SK-N-SH (cell line): ENCODE results near the gene CLIC5. TPM values are rescaled to one million over a fixed set of nuclear protein-coding genes. Genes with fewer than 3 reads are reported as not detected.

Experiments
- CTCF ChIA-PET: fragments of 300-600, 350-600 bp; formaldehyde crosslinking; extraction: SDS; loops from one replicate; lab custom pipeline; 2021; lab: Yijun Ruan, JAX
- POLR2A ChIA-PET: fragments of 350-600 bp; sonication (Branson Sonifier 250); formaldehyde crosslinking; extraction: SDS; loops from one replicate; lab custom pipeline; 2020; ENCODE audit warnings: antibody characterized with exemption, inconsistent platforms; lab: Yijun Ruan, JAX
- DNase-seq: peaks from one replicate; pipeline ENCODE4 v3.0.0; 2012
- H2AFZ ChIP-seq: fragments of 200-600 bp; sonication (generic); 2 replicates; pipeline ENCODE4 v1.8.1; 2016; ENCODE audit warnings: antibody characterized with exemption, mild to moderate bottlenecking, low read depth
- H3F3A ChIP-seq: fragments of 200-600 bp; sonication (generic); replicated peaks from 2 replicates; pipeline ENCODE3; 2016; ENCODE audit warnings: antibody characterized with exemption, mild to moderate bottlenecking; ENCODE audit not compliant: insufficient read depth
- H3K27ac ChIP-seq, 2 experiments: fragments of 200-500 bp in 1 of 2; fragments of 200-600 bp in 1 of 2; sonication (Bioruptor generic) in 1 of 2; sonication (generic), shearing (Covaris generic) in 1 of 2; 2 replicates each; pipeline versions ENCODE4 v1.5.1 to v1.6.1; 2014 to 2016; ENCODE audit warnings: low read depth in 2 of 2, inconsistent platforms in 1 of 2, low read length in 1 of 2, mild to moderate bottlenecking in 1 of 2, mixed read lengths in 1 of 2
- H3K27me3 ChIP-seq: fragments of 200-600 bp; sonication (generic), shearing (Covaris generic); 2 replicates; pipeline ENCODE4 v1.6.1; 2016; ENCODE audit warnings: mixed run types; ENCODE audit not compliant: insufficient read depth
- H3K36me3 ChIP-seq, 2 experiments: fragments of 200-500 bp in 1 of 2; fragments of 200-600 bp in 1 of 2; sonication (Bioruptor generic) in 1 of 2; sonication (generic) in 1 of 2; replicated peaks in 1 of 2; 2 replicates each; pipeline versions ENCODE3 to v1.5.1; 2014 to 2016; ENCODE audit warnings: low read length in 1 of 2, mild to moderate bottlenecking in 1 of 2; ENCODE audit not compliant: insufficient read depth in 2 of 2, control insufficient read depth in 1 of 2
- H3K4me1 ChIP-seq, 2 experiments: fragments of 200-500 bp in 1 of 2; fragments of 200-600 bp in 1 of 2; sonication (Bioruptor generic) in 1 of 2; sonication (generic), shearing (Covaris generic) in 1 of 2; 2 replicates each; pipeline versions ENCODE4 v1.5.1 to v1.6.1; 2014 to 2016; ENCODE audit warnings: low read depth in 1 of 2, low read length in 1 of 2, mixed run types in 1 of 2; ENCODE audit not compliant: insufficient read depth in 2 of 2, control insufficient read depth in 1 of 2
- H3K4me2 ChIP-seq: fragments of 200-600 bp; sonication (generic), shearing (Covaris generic); 2 replicates; pipeline ENCODE4 v1.6.1; 2017; ENCODE audit warnings: mixed run types
- H3K4me3 ChIP-seq, 2 experiments: fragments of 200-500 bp in 1 of 2; fragments of 200-600 bp in 1 of 2; sonication (Bioruptor generic) in 1 of 2; sonication (generic), shearing (Covaris generic) in 1 of 2; 2 replicates each; pipeline versions ENCODE4 v1.5.1 to v1.8.1; 2014 to 2016; ENCODE audit warnings: low read depth in 2 of 2, inconsistent platforms in 1 of 2, low read length in 1 of 2, mild to moderate bottlenecking in 1 of 2, mixed read lengths in 1 of 2, moderate library complexity in 1 of 2
- H3K79me2 ChIP-seq: fragments of 200-600 bp; sonication (generic); 2 replicates; pipeline ENCODE4 v1.8.1; 2017; ENCODE audit warnings: mild to moderate bottlenecking; ENCODE audit not compliant: insufficient read depth
- H3K9ac ChIP-seq: fragments of 200-600 bp; sonication (generic); 2 replicates; pipeline ENCODE4 v1.6.1; 2017; ENCODE audit warnings: mixed run types
- H3K9me2 ChIP-seq: fragments of 200-600 bp; sonication (generic); 2 replicates; pipeline ENCODE4 v1.6.1; 2017; ENCODE audit warnings: mixed run types
- H3K9me3 ChIP-seq: fragments of 200-600 bp; sonication (generic); 2 replicates; pipeline ENCODE4 v1.6.1; 2017; ENCODE audit warnings: mixed run types, mild to moderate bottlenecking, moderate library complexity
- H4K20me1 ChIP-seq: fragments of 200-600 bp; sonication (generic); 2 replicates; pipeline ENCODE4 v1.6.1; 2017; ENCODE audit warnings: mild to moderate bottlenecking, mixed run types; ENCODE audit not compliant: insufficient read depth
- CHD2 ChIP-seq: fragments of 150-350 bp; IDR thresholded peaks from 2 replicates; pipeline ENCODE4 v1.6.1; 2018; ENCODE audit warnings: low read length; ENCODE audit not compliant: partially characterized antibody
- EZH2phosphoT487 ChIP-seq: fragments of 200-600 bp; sonication (generic); IDR thresholded peaks from 2 replicates; pipeline ENCODE4 v1.6.1; 2017; ENCODE audit warnings: low read depth, mixed run types, mild to moderate bottlenecking, antibody characterized with exemption, moderate library complexity, borderline replicate concordance
- FOSL2 ChIP-seq: IDR thresholded peaks from 2 replicates; pipeline ENCODE4 v1.4.0; 2012; ENCODE audit warnings: low read depth, mild to moderate bottlenecking, moderate library complexity, borderline replicate concordance
- FOXJ3 ChIP-seq: sonication (generic); formaldehyde crosslinking; IDR thresholded peaks from 2 replicates; pipeline ENCODE4 v1.5.1; 2020; ENCODE audit warnings: mild to moderate bottlenecking, missing genetic modification reagents
- FOXM1 ChIP-seq: IDR thresholded peaks from 2 replicates; pipeline ENCODE4 v1.4.0; 2012; ENCODE audit warnings: low read depth, mild to moderate bottlenecking
- GATA2 ChIP-seq: sonication (generic); formaldehyde crosslinking; IDR thresholded peaks from 2 replicates; pipeline ENCODE4 v1.5.0; 2020; ENCODE audit warnings: mild to moderate bottlenecking, missing genetic modification reagents
- MEF2A ChIP-seq: IDR thresholded peaks from 2 replicates; pipeline ENCODE4 v1.4.0; 2012; ENCODE audit warnings: low read depth, borderline replicate concordance
- MXI1 ChIP-seq: IDR thresholded peaks from 2 replicates; pipeline ENCODE4 v1.6.1; 2012; ENCODE audit warnings: mild to moderate bottlenecking, low read depth, low read length, improper control_type of control experiment
- NRF1 ChIP-seq: IDR thresholded peaks from 2 replicates; pipeline ENCODE4 v1.6.1; 2012; ENCODE audit warnings: low read depth, mild to moderate bottlenecking, low read length
- RCOR1 ChIP-seq: fragments of 150-350 bp; IDR thresholded peaks from 2 replicates; pipeline ENCODE4 v1.6.1; 2017; ENCODE audit warnings: antibody characterized with exemption, low read length
- RFX5 ChIP-seq: IDR thresholded peaks from 2 replicates; pipeline ENCODE4 v1.6.1; 2012; ENCODE audit warnings: mild to moderate bottlenecking, improper control_type of control experiment, low read length
- SIN3A ChIP-seq: IDR thresholded peaks from 2 replicates; pipeline ENCODE4 v1.6.1; 2012; ENCODE audit warnings: low read depth, mild to moderate bottlenecking, low read length, moderate library complexity, borderline replicate concordance
- TAF1 ChIP-seq: IDR thresholded peaks from 2 replicates; pipeline ENCODE4 v1.6.1; 2012; ENCODE audit warnings: low read depth, mild to moderate bottlenecking, low read length, moderate library complexity, borderline replicate concordance
- TEAD4 ChIP-seq: IDR thresholded peaks from 2 replicates; pipeline ENCODE4 v1.4.0; 2012; ENCODE audit warnings: mild to moderate bottlenecking, borderline replicate concordance; ENCODE audit not compliant: insufficient read depth
- USF1 ChIP-seq: IDR thresholded peaks from 2 replicates; pipeline ENCODE4 v1.4.0; 2012; ENCODE audit warnings: low read depth, borderline replicate concordance
- WGBS: methylation state at CpG from one replicate; pipeline ENCODE4 v1.1.6; 2017; ENCODE audit warnings: low lambda C conversion rate; 5-methylcytosine and 5-hydroxymethylcytosine counted together
- polyA plus RNA-seq, 3 experiments: library from polyadenylated mRNA; depleted of rRNA; stranded (reverse); fragments of >200 nt; gene quantifications; 2 replicates each; pipeline ENCODE4 v1.2.3, GENCODE V29; 2012
- TF ChIP-seq, protein P1 (sequence below): IDR thresholded peaks from 2 replicates; pipeline ENCODE4 v1.4.0; 2012; ENCODE audit warnings: low read depth, borderline replicate concordance
- TF ChIP-seq, protein P2 (sequence below): fragments of 200-600 bp; sonication (generic); IDR thresholded peaks from 2 replicates; pipeline ENCODE4 v1.6.1; 2017; ENCODE audit warnings: antibody characterized with exemption, mild to moderate bottlenecking, moderate library complexity
- TF ChIP-seq, protein P3 (sequence below): IDR thresholded peaks from 2 replicates; pipeline ENCODE4 v1.6.1; 2012; ENCODE audit warnings: mild to moderate bottlenecking, low read depth, low read length, moderate library complexity
- TF ChIP-seq, protein P4 (sequence below): fragments of 150-350 bp; IDR thresholded peaks from 2 replicates; pipeline ENCODE4 v1.6.1; 2017; ENCODE audit warnings: antibody characterized with exemption, low read length, low read depth, borderline replicate concordance

CLIC5 gene
- polyA plus RNA-seq, 1 of the 3 experiments (the other 2 are of a cell fraction) = 0.03 TPM

GRCh38 chr6:46026307-46026706 lies 10.6 kb upstream of the CLIC5 start:
- CTCF ChIA-PET = interaction anchor here (0.7 kb wide), 1 partner anchor 373 kb away, joined by 3 read pairs; no protein-coding TSS in a partner anchor
- no peaks in the 10 kb centered on the region for H3F3A ChIP-seq
- POLR2A ChIA-PET = no interaction called here
- no peaks in the 10 kb centered on the region for H3K4me1 ChIP-seq
- no peaks in the 10 kb centered on the region; the same call in 1 of the 2 replicates for H3K27me3 ChIP-seq
- WGBS = 3% methylated on average over 2 of the region's 2 CpGs
- H3K9me3 ChIP-seq = no peaks in the 10 kb centered on the region
- no peak overlapping the region for H3K4me3 ChIP-seq
- H2AFZ ChIP-seq = no peak overlapping the region
- no peaks in the 10 kb centered on the region for H3K9me2 ChIP-seq
- no peak overlapping the region for H3K9ac ChIP-seq
- no peaks in the 10 kb centered on the region for H4K20me1 ChIP-seq
- TF ChIP-seq GATA2 (no peak), TEAD4 (no peak), RFX5 (no peak), TAF1 (no peak), CHD2 (no peak), USF1 (no peak), NRF1 (no peak), FOSL2 (no peak), MEF2A (no peak), EZH2phosphoT487 (no peak), FOXM1 (no peak), MXI1 (no peak), FOXJ3 (CRISPR knock-in tag) (no peak), SIN3A (no peak), RCOR1 (no peak)
- TF ChIP-seq, protein P1, sequence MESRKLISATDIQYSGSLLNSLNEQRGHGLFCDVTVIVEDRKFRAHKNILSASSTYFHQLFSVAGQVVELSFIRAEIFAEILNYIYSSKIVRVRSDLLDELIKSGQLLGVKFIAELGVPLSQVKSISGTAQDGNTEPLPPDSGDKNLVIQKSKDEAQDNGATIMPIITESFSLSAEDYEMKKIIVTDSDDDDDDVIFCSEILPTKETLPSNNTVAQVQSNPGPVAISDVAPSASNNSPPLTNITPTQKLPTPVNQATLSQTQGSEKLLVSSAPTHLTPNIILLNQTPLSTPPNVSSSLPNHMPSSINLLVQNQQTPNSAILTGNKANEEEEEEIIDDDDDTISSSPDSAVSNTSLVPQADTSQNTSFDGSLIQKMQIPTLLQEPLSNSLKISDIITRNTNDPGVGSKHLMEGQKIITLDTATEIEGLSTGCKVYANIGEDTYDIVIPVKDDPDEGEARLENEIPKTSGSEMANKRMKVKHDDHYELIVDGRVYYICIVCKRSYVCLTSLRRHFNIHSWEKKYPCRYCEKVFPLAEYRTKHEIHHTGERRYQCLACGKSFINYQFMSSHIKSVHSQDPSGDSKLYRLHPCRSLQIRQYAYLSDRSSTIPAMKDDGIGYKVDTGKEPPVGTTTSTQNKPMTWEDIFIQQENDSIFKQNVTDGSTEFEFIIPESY = no peak
- TF ChIP-seq, protein P2, sequence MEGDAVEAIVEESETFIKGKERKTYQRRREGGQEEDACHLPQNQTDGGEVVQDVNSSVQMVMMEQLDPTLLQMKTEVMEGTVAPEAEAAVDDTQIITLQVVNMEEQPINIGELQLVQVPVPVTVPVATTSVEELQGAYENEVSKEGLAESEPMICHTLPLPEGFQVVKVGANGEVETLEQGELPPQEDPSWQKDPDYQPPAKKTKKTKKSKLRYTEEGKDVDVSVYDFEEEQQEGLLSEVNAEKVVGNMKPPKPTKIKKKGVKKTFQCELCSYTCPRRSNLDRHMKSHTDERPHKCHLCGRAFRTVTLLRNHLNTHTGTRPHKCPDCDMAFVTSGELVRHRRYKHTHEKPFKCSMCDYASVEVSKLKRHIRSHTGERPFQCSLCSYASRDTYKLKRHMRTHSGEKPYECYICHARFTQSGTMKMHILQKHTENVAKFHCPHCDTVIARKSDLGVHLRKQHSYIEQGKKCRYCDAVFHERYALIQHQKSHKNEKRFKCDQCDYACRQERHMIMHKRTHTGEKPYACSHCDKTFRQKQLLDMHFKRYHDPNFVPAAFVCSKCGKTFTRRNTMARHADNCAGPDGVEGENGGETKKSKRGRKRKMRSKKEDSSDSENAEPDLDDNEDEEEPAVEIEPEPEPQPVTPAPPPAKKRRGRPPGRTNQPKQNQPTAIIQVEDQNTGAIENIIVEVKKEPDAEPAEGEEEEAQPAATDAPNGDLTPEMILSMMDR = no peak
- TF ChIP-seq, protein P3, sequence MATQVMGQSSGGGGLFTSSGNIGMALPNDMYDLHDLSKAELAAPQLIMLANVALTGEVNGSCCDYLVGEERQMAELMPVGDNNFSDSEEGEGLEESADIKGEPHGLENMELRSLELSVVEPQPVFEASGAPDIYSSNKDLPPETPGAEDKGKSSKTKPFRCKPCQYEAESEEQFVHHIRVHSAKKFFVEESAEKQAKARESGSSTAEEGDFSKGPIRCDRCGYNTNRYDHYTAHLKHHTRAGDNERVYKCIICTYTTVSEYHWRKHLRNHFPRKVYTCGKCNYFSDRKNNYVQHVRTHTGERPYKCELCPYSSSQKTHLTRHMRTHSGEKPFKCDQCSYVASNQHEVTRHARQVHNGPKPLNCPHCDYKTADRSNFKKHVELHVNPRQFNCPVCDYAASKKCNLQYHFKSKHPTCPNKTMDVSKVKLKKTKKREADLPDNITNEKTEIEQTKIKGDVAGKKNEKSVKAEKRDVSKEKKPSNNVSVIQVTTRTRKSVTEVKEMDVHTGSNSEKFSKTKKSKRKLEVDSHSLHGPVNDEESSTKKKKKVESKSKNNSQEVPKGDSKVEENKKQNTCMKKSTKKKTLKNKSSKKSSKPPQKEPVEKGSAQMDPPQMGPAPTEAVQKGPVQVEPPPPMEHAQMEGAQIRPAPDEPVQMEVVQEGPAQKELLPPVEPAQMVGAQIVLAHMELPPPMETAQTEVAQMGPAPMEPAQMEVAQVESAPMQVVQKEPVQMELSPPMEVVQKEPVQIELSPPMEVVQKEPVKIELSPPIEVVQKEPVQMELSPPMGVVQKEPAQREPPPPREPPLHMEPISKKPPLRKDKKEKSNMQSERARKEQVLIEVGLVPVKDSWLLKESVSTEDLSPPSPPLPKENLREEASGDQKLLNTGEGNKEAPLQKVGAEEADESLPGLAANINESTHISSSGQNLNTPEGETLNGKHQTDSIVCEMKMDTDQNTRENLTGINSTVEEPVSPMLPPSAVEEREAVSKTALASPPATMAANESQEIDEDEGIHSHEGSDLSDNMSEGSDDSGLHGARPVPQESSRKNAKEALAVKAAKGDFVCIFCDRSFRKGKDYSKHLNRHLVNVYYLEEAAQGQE = no peak
- TF ChIP-seq, protein P4, sequence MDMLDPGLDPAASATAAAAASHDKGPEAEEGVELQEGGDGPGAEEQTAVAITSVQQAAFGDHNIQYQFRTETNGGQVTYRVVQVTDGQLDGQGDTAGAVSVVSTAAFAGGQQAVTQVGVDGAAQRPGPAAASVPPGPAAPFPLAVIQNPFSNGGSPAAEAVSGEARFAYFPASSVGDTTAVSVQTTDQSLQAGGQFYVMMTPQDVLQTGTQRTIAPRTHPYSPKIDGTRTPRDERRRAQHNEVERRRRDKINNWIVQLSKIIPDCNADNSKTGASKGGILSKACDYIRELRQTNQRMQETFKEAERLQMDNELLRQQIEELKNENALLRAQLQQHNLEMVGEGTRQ = no peak
- no peak overlapping the region for H3K4me2 ChIP-seq
- no peaks in the 10 kb centered on the region for H3K36me3 ChIP-seq
- no peak overlapping the region for H3K27ac ChIP-seq
- H3K79me2 ChIP-seq = no peaks in the 10 kb centered on the region
- no peak for DNase-seq
